ENCODE results near the gene COG1.

GRCh38 chr17:73234736-73235135, 41.9 kb downstream of the COG1 start:
- TF ChIP-seq CTCF (conservative IDR thresholded peaks at IDR 0.05 in 1 of 2, IDR thresholded peaks at IDR 0.05 in 1 of 2; ENCODE audit: extremely low read depth in 1 of 2, insufficient read depth in 1 of 2, low read depth in 1 of 2, low read length in 2 of 2) (no peak), EZH2 (IDR thresholded peaks at IDR 0.05; ENCODE audit: borderline replicate concordance, low read length) (no peak)
